HCT116 (cell line): ENCODE measurements around the gene P4HB. TPM values are rescaled to one million over a fixed set of nuclear protein-coding genes. Genes with fewer than 3 reads are reported as not detected.

Experiments used
- ATAC-seq: fragments of 200-7000 bp; cut with Tn5 transposase; 2 replicates; pipeline ENCODE4 v1.9.1; 2020; ENCODE audit warnings: mild to moderate bottlenecking, moderate library complexity
- BruUV-seq: library from RNA; stranded (reverse); fragments of 400-500 nt; replicated peaks from 2 replicates; lab custom pipeline; 2021; lab: Mats Ljungman, UMichigan
- CTCF ChIA-PET: fragments of 300-600 bp; sonication (Branson Sonifier 250); formaldehyde crosslinking; loops from one replicate; lab custom pipeline; 2021; ENCODE audit warnings: antibody characterized with exemption; lab: Charles Lee
- POLR2A ChIA-PET: fragments of 300-600, 350-600 bp; sonication (Branson Sonifier 250); formaldehyde crosslinking; loops from one replicate; lab custom pipeline; 2021; ENCODE audit warnings: antibody characterized with exemption; lab: Charles Lee
- RAD21 ChIA-PET, 2 experiments: fragments of 300-600 bp; sonication (Branson Sonifier 250); formaldehyde crosslinking; loops; one replicate each; lab custom pipeline; 2023; ENCODE audit warnings: low total read pairs in 2 of 2; ENCODE audit not compliant: uncharacterized antibody in 2 of 2, unreplicated experiment in 2 of 2, low non-redundant PET in 1 of 2; lab: Charles Lee
- DNase-seq: peaks from one replicate; pipeline ENCODE4 v3.0.0-alpha.2; 2010; ENCODE audit warnings: low read depth, low spot score
- H2AFZ ChIP-seq: fragments of 200-600 bp; shearing (Covaris generic), sonication (generic); 2 replicates; pipeline ENCODE4 v1.6.1; 2017; ENCODE audit warnings: low read depth, mixed run types, mixed read lengths, antibody characterized with exemption, low read length; ENCODE audit not compliant: poor library complexity, severe bottlenecking
- H3K27ac ChIP-seq: 2 replicates; pipeline ENCODE4 v1.5.1; 2012; ENCODE audit warnings: low read depth, low read length
- H3K27me3 ChIP-seq: fragments of 200-600 bp; sonication (generic); 2 replicates; pipeline ENCODE4 v1.6.1; 2016; ENCODE audit warnings: mixed run types, low read length, mixed read lengths; ENCODE audit not compliant: insufficient read depth
- H3K36me3 ChIP-seq, 2 experiments: fragments of 200-500 bp in 1 of 2; fragments of 200-600 bp in 1 of 2; sonication (Bioruptor generic) in 1 of 2; sonication (generic) in 1 of 2; 2 replicates each; pipeline versions ENCODE4 v1.5.1 to v1.6.1; 2014 to 2016; ENCODE audit warnings: low read length in 2 of 2, inconsistent platforms in 1 of 2, mixed read lengths in 1 of 2, mixed run types in 1 of 2; ENCODE audit not compliant: insufficient read depth in 2 of 2, control insufficient read depth in 1 of 2
- H3K4me1 ChIP-seq, 2 experiments: fragments of 200-600 bp in 1 of 2; sonication (generic) in 1 of 2; 2 replicates each; pipeline versions ENCODE4 v1.5.1 to v1.6.1; 2012 to 2017; ENCODE audit warnings: low read length in 2 of 2, inconsistent platforms in 1 of 2, mild to moderate bottlenecking in 1 of 2, mixed read lengths in 1 of 2, mixed run types in 1 of 2, moderate library complexity in 1 of 2; ENCODE audit not compliant: insufficient read depth in 2 of 2, control insufficient read depth in 1 of 2
- H3K4me2 ChIP-seq: fragments of 200-600 bp; sonication (generic); 2 replicates; pipeline ENCODE4 v1.6.1; 2017; ENCODE audit warnings: mixed run types, low read length, mixed read lengths
- H3K4me3 ChIP-seq, 2 experiments: fragments of 200-600 bp in 1 of 2; sonication (generic) in 1 of 2; replicated peaks in 1 of 2; 2 replicates each; pipeline ENCODE4 v1.5.1; 2011 to 2016; ENCODE audit warnings: low read length in 2 of 2, control low read depth in 1 of 2, low read depth in 1 of 2, mild to moderate bottlenecking in 1 of 2, mixed read lengths in 1 of 2, mixed run types in 1 of 2
- H3K79me2 ChIP-seq: fragments of 200-600 bp; sonication (generic); 2 replicates; pipeline ENCODE4 v1.6.1; 2017; ENCODE audit warnings: mild to moderate bottlenecking, mixed run types, low read length, moderate library complexity, mixed read lengths; ENCODE audit not compliant: insufficient read depth
- H3K9ac ChIP-seq: fragments of 200-600 bp; sonication (generic); 2 replicates; pipeline ENCODE4 v1.6.1; 2016; ENCODE audit warnings: low read length, mixed read lengths
- H3K9me2 ChIP-seq: fragments of 200-600 bp; sonication (generic), shearing (Covaris generic); 2 replicates; pipeline ENCODE4 v1.6.1; 2017; ENCODE audit warnings: mixed run types, mild to moderate bottlenecking, moderate library complexity; ENCODE audit not compliant: insufficient read depth
- H3K9me3 ChIP-seq, 2 experiments: fragments of 200-500 bp in 1 of 2; fragments of 200-600 bp in 1 of 2; sonication (Bioruptor generic) in 1 of 2; sonication (generic) in 1 of 2; 2 replicates each; pipeline ENCODE4 v1.6.1; 2014 to 2017; ENCODE audit warnings: low read length in 2 of 2, mixed read lengths in 2 of 2, inconsistent platforms in 1 of 2, low read depth in 1 of 2, mild to moderate bottlenecking in 1 of 2, mixed run types in 1 of 2, moderate library complexity in 1 of 2; ENCODE audit not compliant: control insufficient read depth in 1 of 2, insufficient read depth in 1 of 2
- H4K20me1 ChIP-seq: fragments of 200-600 bp; sonication (generic), shearing (Covaris generic); 2 replicates; pipeline ENCODE4 v1.6.1; 2017; ENCODE audit warnings: mixed run types, mild to moderate bottlenecking, moderate library complexity; ENCODE audit not compliant: insufficient read depth
- CEBPB ChIP-seq: IDR thresholded peaks from 2 replicates; pipeline ENCODE4 v1.6.1; 2012; ENCODE audit warnings: low read depth
- EGR1 ChIP-seq: IDR thresholded peaks from 2 replicates; pipeline ENCODE4 v1.6.1; 2012; ENCODE audit warnings: low read depth
- EZH2phosphoT487 ChIP-seq: fragments of 200-600 bp; IDR thresholded peaks from 2 replicates; pipeline ENCODE4 v1.6.1; 2018; ENCODE audit warnings: antibody characterized with exemption, borderline replicate concordance
- POLR2A ChIP-seq: IDR thresholded peaks from 2 replicates; pipeline ENCODE4 v1.7.0; 2011; ENCODE audit warnings: borderline replicate concordance; ENCODE audit not compliant: insufficient read depth, insufficient read length; ENCODE audit errors: extremely low read depth
- SP1 ChIP-seq: IDR thresholded peaks from 2 replicates; pipeline ENCODE4 v1.6.1; 2012; ENCODE audit warnings: low read depth
- TCF7L2 ChIP-seq: IDR thresholded peaks from 2 replicates; pipeline ENCODE4 v1.7.0; 2011; ENCODE audit warnings: borderline replicate concordance, inconsistent platforms; ENCODE audit not compliant: insufficient read depth, insufficient read length; ENCODE audit errors: extremely low read depth
- ZBTB33 ChIP-seq: IDR thresholded peaks from 2 replicates; pipeline ENCODE4 v1.6.1; 2011; ENCODE audit warnings: mild to moderate bottlenecking, low read length, moderate library complexity; ENCODE audit not compliant: insufficient replicate concordance; ENCODE audit errors: extremely low read depth
- ZFX ChIP-seq: fragments of 450-650 bp; IDR thresholded peaks from 2 replicates; pipeline ENCODE4 v1.6.1; 2017
- intact Hi-C: fragments of 100-400 bp; cut with micrococcal nuclease; formaldehyde crosslinking; loops from 2 replicates; pipeline ENCODE4 v1.10.0; 2022
- total RNA-seq: library from RNA; stranded (reverse); gene quantifications from one replicate; pipeline ENCODE4 v1.2.1, GENCODE V29; 2021; ENCODE audit not compliant: unreplicated experiment
- TF ChIP-seq, protein P1 (sequence below), 3 experiments: fragments of 200-600 bp in 1 of 3; sonication (generic) in 1 of 3; IDR thresholded peaks in 2 of 3; conservative IDR thresholded peaks in 1 of 3; 2 replicates each; pipeline ENCODE4 v1.5.1; 2012 to 2017; ENCODE audit warnings: low read depth in 2 of 3, low read length in 2 of 3, antibody characterized with exemption in 1 of 3, borderline replicate concordance in 1 of 3, control low read depth in 1 of 3, mild to moderate bottlenecking in 1 of 3, mixed read lengths in 1 of 3, mixed run types in 1 of 3, moderate library complexity in 1 of 3; ENCODE audit not compliant: insufficient read depth in 1 of 3

P4HB gene
- total RNA-seq, 1 experiment from 2014 or later: 1,043 TPM

DNA sequence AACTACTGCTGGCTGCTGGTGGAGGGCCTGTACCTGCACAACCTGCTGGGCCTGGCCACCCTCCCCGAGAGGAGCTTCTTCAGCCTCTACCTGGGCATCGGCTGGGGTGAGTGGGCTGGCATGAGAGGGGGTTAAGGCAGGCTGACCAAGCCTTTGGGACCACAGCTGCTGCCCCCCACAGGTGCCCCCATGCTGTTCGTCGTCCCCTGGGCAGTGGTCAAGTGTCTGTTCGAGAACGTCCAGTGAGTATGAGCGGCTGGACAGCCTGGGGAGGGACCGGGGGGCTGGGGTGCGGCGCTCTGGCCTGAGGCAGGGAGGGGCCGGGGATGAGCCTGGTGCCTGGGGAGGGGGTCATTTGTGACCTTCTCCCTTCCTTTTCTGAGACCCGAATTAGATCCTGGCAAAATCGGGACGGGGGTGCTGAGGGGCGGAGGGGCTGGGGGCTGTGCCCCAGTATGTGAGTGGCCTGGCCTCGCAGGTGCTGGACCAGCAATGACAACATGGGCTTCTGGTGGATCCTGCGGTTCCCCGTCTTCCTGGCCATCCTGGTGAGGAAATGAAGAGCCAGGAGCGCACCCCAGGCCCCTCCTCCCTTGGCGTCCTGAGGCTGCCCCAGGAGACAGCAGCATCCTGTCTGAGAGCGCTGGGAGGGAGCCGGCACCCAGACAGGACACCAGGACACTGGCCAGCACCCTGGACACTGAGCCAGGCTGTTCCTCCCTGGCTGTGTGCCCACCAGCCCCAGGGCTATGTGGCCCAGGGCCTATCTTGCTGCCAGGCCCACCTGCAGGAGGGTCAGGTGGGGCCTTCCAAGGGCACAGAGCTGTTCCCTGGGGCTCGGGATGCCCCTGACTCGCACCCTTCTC is 48.4 kb downstream of the P4HB start:
- Histone ChIP-seq H3K9ac (no peak overlapping the region), H3K4me3 (no peak overlapping the region), H3K9me2 (no peaks in the 10 kb centered on the region), H2AFZ (no peak overlapping the region), H3K4me2 (no peak overlapping the region), H3K27me3 (peaks cover 10% of the 10 kb centered on the region; the same call in 1 of the 2 replicates), H4K20me1 (no peaks in the 10 kb centered on the region), H3K27ac (no peak overlapping the region), H3K9me3 (no peaks in the 10 kb centered on the region), H3K36me3 (no peaks in the 10 kb centered on the region), H3K4me1 (peaks cover 3 to 15% of the 10 kb centered on the region in 2 experiments; a peak in 2 of 4 replicates), H3K79me2 (no peaks in the 10 kb centered on the region)
- TF ChIP-seq ZFX (no peak), CEBPB (no peak), EGR1 (no peak), ZBTB33 (no peak), EZH2phosphoT487 (no peak), SP1 (no peak), TCF7L2 (no peak), POLR2A (no peak)
- TF ChIP-seq, protein P1, sequence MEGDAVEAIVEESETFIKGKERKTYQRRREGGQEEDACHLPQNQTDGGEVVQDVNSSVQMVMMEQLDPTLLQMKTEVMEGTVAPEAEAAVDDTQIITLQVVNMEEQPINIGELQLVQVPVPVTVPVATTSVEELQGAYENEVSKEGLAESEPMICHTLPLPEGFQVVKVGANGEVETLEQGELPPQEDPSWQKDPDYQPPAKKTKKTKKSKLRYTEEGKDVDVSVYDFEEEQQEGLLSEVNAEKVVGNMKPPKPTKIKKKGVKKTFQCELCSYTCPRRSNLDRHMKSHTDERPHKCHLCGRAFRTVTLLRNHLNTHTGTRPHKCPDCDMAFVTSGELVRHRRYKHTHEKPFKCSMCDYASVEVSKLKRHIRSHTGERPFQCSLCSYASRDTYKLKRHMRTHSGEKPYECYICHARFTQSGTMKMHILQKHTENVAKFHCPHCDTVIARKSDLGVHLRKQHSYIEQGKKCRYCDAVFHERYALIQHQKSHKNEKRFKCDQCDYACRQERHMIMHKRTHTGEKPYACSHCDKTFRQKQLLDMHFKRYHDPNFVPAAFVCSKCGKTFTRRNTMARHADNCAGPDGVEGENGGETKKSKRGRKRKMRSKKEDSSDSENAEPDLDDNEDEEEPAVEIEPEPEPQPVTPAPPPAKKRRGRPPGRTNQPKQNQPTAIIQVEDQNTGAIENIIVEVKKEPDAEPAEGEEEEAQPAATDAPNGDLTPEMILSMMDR (IDR thresholded peaks at IDR 0.05 in 2 of 3, conservative IDR thresholded peaks at IDR 0.05 in 1 of 3; ENCODE audit: borderline replicate concordance in 1 of 3, insufficient read depth in 1 of 3, low read depth in 2 of 3, low read length in 2 of 3): no peak
- ATAC-seq (no peak), DNase-seq (no peak)
- no TSS peak for BruUV-seq
- ChIA-PET RAD21 (no interaction called here), CTCF (no interaction called here), POLR2A (no interaction called here)
- intact Hi-C loops: no loop called here
